Mucosa of gallbladder (tissue), 1 donor: Measurements from ENCODE around the gene KIAA1217. TPM values are rescaled to one million over a fixed set of nuclear protein-coding genes. Genes with fewer than 3 reads are reported as not detected.
"Not testable (repeated sequence)": the region's sequence is repeated elsewhere in the genome, so short reads cannot be mapped to it uniquely, and the experiment has no call there.

Experiments used
- DNase-seq: peaks from one replicate; pipeline ENCODE4 v3.0.0-alpha.2; 2020; ENCODE audit warnings: low spot score
- total RNA-seq: library from RNA; stranded (reverse); gene quantifications from one replicate; pipeline ENCODE4 v1.2.1, GENCODE V29; 2021
- donor health status: DM: no; HTN: no; CAD: no.

KIAA1217 gene
- total RNA-seq, 1 donor from 2014 or later = 44.0 TPM

GRCh38 chr10:24292304-24293293 lies 83.7 kb downstream of the KIAA1217 start:
- DNase-seq = no peak

- no peak for DNase-seq
Measured at GRCh38 chr10:24299578-24300260, 90.8 kb downstream of the KIAA1217 start.

- DNase-seq = no peak
Measured at GRCh38 chr10:24303522-24304310, 94.8 kb downstream of the KIAA1217 start.

- no peak for DNase-seq
Measured at GRCh38 chr10:24305551-24306506, 96.9 kb downstream of the KIAA1217 start.

- DNase-seq = no peak
Measured at GRCh38 chr10:24306507-24306875, 97.6 kb downstream of the KIAA1217 start.

- no peak for DNase-seq
Measured at GRCh38 chr10:24307116-24307515, 98.2 kb downstream of the KIAA1217 start.

GRCh38 chr10:24307696-24308485 lies 99.0 kb downstream of the KIAA1217 start:
- DNase-seq = no peak

- DNase-seq = no peak
Measured at GRCh38 chr10:24310104-24310503, 101.2 kb downstream of the KIAA1217 start.

- DNase-seq = no peak
Measured at GRCh38 chr10:24311888-24312287, 103.0 kb downstream of the KIAA1217 start.

- no peak for DNase-seq
Measured at GRCh38 chr10:24313283-24313682, 104.3 kb downstream of the KIAA1217 start.

GRCh38 chr10:24315211-24315610 lies 106.3 kb downstream of the KIAA1217 start:
- DNase-seq = no peak

- no peak for DNase-seq
Measured at GRCh38 chr10:24318517-24318916, 109.6 kb downstream of the KIAA1217 start.

GRCh38 chr10:24320373-24320772 lies 111.4 kb downstream of the KIAA1217 start:
- no peak for DNase-seq

GRCh38 chr10:24324651-24325050 lies 115.7 kb downstream of the KIAA1217 start:
- DNase-seq = no peak

GRCh38 chr10:24331457-24331856 lies 122.5 kb downstream of the KIAA1217 start:
- DNase-seq = peak; percentile 71

GRCh38 chr10:24333736-24334135 lies 124.8 kb downstream of the KIAA1217 start:
- no peak for DNase-seq

- no peak for DNase-seq
Measured at GRCh38 chr10:24334279-24334939, 125.5 kb downstream of the KIAA1217 start.

- DNase-seq = not testable (repeated sequence)
Measured at GRCh38 chr10:24337723-24338122, 128.8 kb downstream of the KIAA1217 start.

- DNase-seq = no peak
Measured at GRCh38 chr10:24339387-24339786, 130.4 kb downstream of the KIAA1217 start.
